ENCODE results near the gene SLC44A2.

DNA sequence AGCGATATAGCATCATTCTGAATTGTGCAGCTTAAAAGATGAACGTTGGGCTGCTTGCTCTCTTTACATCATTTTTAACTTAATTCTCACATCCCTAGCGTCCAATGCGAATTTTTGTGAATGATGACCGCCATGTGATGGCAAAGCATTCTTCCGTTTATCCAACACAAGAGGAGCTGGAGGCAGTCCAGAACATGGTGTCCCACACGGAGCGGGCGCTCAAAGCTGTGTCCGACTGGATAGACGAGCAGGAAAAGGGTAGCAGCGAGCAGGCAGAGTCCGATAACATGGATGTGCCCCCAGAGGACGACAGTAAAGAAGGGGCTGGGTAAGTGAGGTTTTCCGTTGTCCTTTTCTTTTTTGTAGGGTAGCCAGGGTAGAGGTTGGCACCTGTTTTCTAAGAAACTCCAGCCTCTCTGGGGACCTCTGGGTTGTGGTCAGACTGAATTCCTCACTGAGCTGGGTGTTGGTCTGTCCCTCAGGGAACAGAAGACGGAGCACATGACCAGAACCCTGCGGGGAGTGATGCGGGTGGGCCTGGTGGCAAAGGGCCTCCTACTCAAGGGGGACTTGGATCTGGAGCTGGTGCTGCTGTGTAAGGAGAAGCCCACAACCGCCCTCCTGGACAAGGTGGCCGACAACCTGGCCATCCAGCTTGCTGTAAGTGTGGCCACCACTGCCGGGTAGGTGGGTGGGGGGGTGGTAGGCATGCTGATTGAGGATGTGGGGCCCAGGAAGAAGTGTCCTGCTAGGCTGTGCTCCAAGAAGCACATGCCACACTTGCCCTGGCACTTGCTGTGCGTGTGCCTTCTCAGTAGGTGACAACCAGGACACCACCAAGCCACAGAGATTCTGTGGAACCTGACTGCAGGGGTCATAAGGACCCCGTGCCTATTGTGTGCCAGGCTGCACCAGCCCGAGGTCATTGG is 45.8 kb downstream of the SLC44A2 start:
- TF ChIP-seq, protein P1, sequence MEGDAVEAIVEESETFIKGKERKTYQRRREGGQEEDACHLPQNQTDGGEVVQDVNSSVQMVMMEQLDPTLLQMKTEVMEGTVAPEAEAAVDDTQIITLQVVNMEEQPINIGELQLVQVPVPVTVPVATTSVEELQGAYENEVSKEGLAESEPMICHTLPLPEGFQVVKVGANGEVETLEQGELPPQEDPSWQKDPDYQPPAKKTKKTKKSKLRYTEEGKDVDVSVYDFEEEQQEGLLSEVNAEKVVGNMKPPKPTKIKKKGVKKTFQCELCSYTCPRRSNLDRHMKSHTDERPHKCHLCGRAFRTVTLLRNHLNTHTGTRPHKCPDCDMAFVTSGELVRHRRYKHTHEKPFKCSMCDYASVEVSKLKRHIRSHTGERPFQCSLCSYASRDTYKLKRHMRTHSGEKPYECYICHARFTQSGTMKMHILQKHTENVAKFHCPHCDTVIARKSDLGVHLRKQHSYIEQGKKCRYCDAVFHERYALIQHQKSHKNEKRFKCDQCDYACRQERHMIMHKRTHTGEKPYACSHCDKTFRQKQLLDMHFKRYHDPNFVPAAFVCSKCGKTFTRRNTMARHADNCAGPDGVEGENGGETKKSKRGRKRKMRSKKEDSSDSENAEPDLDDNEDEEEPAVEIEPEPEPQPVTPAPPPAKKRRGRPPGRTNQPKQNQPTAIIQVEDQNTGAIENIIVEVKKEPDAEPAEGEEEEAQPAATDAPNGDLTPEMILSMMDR (IDR thresholded peaks at IDR 0.05; ENCODE audit: insufficient read depth, low read length, poor library complexity, severe bottlenecking), result no peak
- TF ChIP-seq EZH2phosphoT487 (conservative IDR thresholded peaks at IDR 0.05; ENCODE audit: low read length), result no peak

Data from SU-DHL-6 (cell line).